NCI-H69 (cell line): ENCODE measurements around the gene AP2B1.
A peak's percentile ranks its signal among the peaks of the same experiment; 100 is the strongest.
"Not testable (repeated sequence)": the region's sequence is repeated elsewhere in the genome, so short reads cannot be mapped to it uniquely, and the experiment has no call there.

Source experiments
- DNase-seq: peaks from one replicate; lab custom pipeline; 2025; lab: John Stamatoyannopoulos, UW

AP2B1 gene

GRCh38 chr17:35748979-35749378, 161.9 kb downstream of the AP2B1 start:
- DNase-seq = no peak

- peak; percentile 69 for DNase-seq
Observed at GRCh38 chr17:35749560-35750412, 162.7 kb downstream of the AP2B1 start.

GRCh38 chr17:35750526-35751395, 163.6 kb downstream of the AP2B1 start:
- no peak for DNase-seq

- DNase-seq = not testable (repeated sequence)
Observed at GRCh38 chr17:35751541-35751940, 164.4 kb downstream of the AP2B1 start.

- peak; percentile 36 for DNase-seq
Observed at GRCh38 chr17:35752471-35752870, 165.3 kb downstream of the AP2B1 start.

GRCh38 chr17:35752945-35753764, 166.0 kb downstream of the AP2B1 start, which contains the start of gene GAS2L2:
GAS2L2 (minus strand) TSS chr17:35753239; CDS start chr17:35752850, 389 bp downstream.
- DNase-seq = no peak

GRCh38 chr17:35757243-35757642, 170.1 kb downstream of the AP2B1 start:
- DNase-seq = no peak

- no peak for DNase-seq
Observed at GRCh38 chr17:35760587-35760986, 173.5 kb downstream of the AP2B1 start, which contains the start of gene C17orf50. C17orf50 (plus strand) TSS chr17:35760887; CDS start chr17:35760942, 55 bp downstream.

- DNase-seq = no peak
Observed at GRCh38 chr17:35761601-35762000, 174.5 kb downstream of the AP2B1 start.

- DNase-seq = no peak
Observed at GRCh38 chr17:35763767-35764122, 176.6 kb downstream of the AP2B1 start.

- peak; percentile 95 for DNase-seq
Observed at GRCh38 chr17:35764123-35764991, 177.2 kb downstream of the AP2B1 start.

GRCh38 chr17:35765086-35765710, 178.1 kb downstream of the AP2B1 start:
- DNase-seq = no peak

- no peak for DNase-seq
Observed at GRCh38 chr17:35765756-35766488, 178.8 kb downstream of the AP2B1 start.

GRCh38 chr17:35766489-35766877, 179.4 kb downstream of the AP2B1 start:
- no peak for DNase-seq

- DNase-seq = peak; percentile 37
Observed at GRCh38 chr17:35766903-35767510, 179.9 kb downstream of the AP2B1 start.

- no peak for DNase-seq
Observed at GRCh38 chr17:35768797-35769196, 181.7 kb downstream of the AP2B1 start.

GRCh38 chr17:35769895-35770486, 182.9 kb downstream of the AP2B1 start:
- DNase-seq = no peak

GRCh38 chr17:35773129-35773528, 186.0 kb downstream of the AP2B1 start:
- DNase-seq = no peak
